Body of pancreas (tissue), 4 donors: ENCODE results near the gene HYI. TPM values are rescaled to one million over a fixed set of nuclear protein-coding genes. Genes with fewer than 3 reads are reported as not detected.

Experiments used
- ATAC-seq: fragments of 150-250 bp; one replicate; pipeline ENCODE4 v1.9.1; 2016
- DNase-seq, 4 donors: peaks; one replicate each; pipeline ENCODE4 v3.0.0-alpha.2; 2019
- H3K27ac ChIP-seq, 4 donors: fragments of 200-600 bp; sonication (generic); 1 replicate in 3 of 4; 2 replicates in 1 of 4; pipeline versions ENCODE4 v1.5.1 to v1.6.1; 2016 to 2019; ENCODE audit warnings: mild to moderate bottlenecking in 1 of 4, mixed read lengths in 1 of 4, moderate library complexity in 1 of 4
- H3K27me3 ChIP-seq, 2 donors: fragments of 200-600 bp; sonication (generic); one replicate each; pipeline ENCODE4 v1.6.0; 2016; ENCODE audit warnings: mild to moderate bottlenecking in 1 of 2
- H3K36me3 ChIP-seq, 2 donors: fragments of 200-600 bp; sonication (generic); replicated peaks in 1 of 2; 2 replicates each; pipeline ENCODE4 v1.5.1; 2016; ENCODE audit warnings: low read depth in 2 of 2; ENCODE audit not compliant: insufficient read depth in 1 of 2
- H3K4me1 ChIP-seq: fragments of 200-600 bp; sonication (generic); one replicate; pipeline ENCODE4 v1.6.0; 2016
- H3K4me3 ChIP-seq, 2 donors: fragments of 200-600 bp; sonication (generic); 1 replicate in 1 of 2; 2 replicates in 1 of 2; pipeline ENCODE4 v1.5.1; 2016 to 2019
- H3K9me3 ChIP-seq, 3 donors: fragments of 200-600 bp; sonication (generic); 1 replicate in 2 of 3; 2 replicates in 1 of 3; pipeline ENCODE4 v1.5.1; 2016
- CTCF ChIP-seq, 7 experiments: fragments of 450-650 bp in 4 of 7; fragments of 200-600 bp in 3 of 7; sonication (generic) in 3 of 7; IDR thresholded peaks; one replicate each; pipeline ENCODE4 v1.5.1; 2016 to 2019; ENCODE audit warnings: antibody characterized with exemption in 7 of 7
- POLR2A ChIP-seq, 3 donors: fragments of 450-650 bp; IDR thresholded peaks; one replicate each; pipeline ENCODE4 v1.6.1; 2016; ENCODE audit warnings: antibody characterized with exemption in 3 of 3, mild to moderate bottlenecking in 2 of 3
- WGBS, 2 donors: methylation state at CpG; one replicate each; pipeline ENCODE4 v1.1.5; 2017; 5-methylcytosine and 5-hydroxymethylcytosine counted together
- intact Hi-C: fragments of 100-400 bp; cut with DNase I; formaldehyde crosslinking; loops from one replicate; pipeline ENCODE4 v1.15.1; 2023
- total RNA-seq, 2 donors: library from RNA; depleted of rRNA; stranded (reverse); fragments of >200 nt; gene quantifications; one replicate each; pipeline ENCODE4 v1.1.0, GENCODE V29; 2016

HYI gene
- total RNA-seq, 2 donors from 2014 or later: 101 to 157 TPM

GRCh38 chr1:43421396-43421795 lies 32.3 kb downstream of the HYI start:
- Histone ChIP-seq H3K27ac (no peak overlapping the region), H3K4me3 (no peak overlapping the region), H3K9me3 (no peaks in the 10 kb centered on the region), H3K4me1 (no peaks in the 10 kb centered on the region), H3K27me3 (no peaks in the 10 kb centered on the region), H3K36me3 (peaks cover 5 to 58% of the 10 kb centered on the region in 2 donors)
- ATAC-seq (no peak), DNase-seq (no peak)
- WGBS, 2 donors: 90 to 98% methylated on average over 3 to 6 of the region's 6 CpGs
- TF ChIP-seq POLR2A (IDR thresholded peaks at IDR 0.05) (no peak), CTCF (IDR thresholded peaks at IDR 0.05) (no peak)
- intact Hi-C loops: no loop called here

GRCh38 chr1:43420874-43421273 lies 32.9 kb downstream of the HYI start:
- TF ChIP-seq POLR2A (IDR thresholded peaks at IDR 0.05) (no peak), CTCF (IDR thresholded peaks at IDR 0.05) (no peak)
- ATAC-seq: no peak
- peaks cover 5 to 60% of the 10 kb centered on the region in 2 donors for H3K36me3 ChIP-seq
- H3K9me3 ChIP-seq: no peaks in the 10 kb centered on the region
- no peak overlapping the region for H3K4me3 ChIP-seq
- WGBS, 2 donors: 95 to 97% methylated on average over 7 to 10 of the region's 10 CpGs
- intact Hi-C loops: no loop called here
- no peaks in the 10 kb centered on the region for H3K27me3 ChIP-seq
- H3K4me1 ChIP-seq: no peaks in the 10 kb centered on the region
- no peak for DNase-seq
- H3K27ac ChIP-seq: no peak overlapping the region

- ATAC-seq: no peak
- intact Hi-C loops: loop anchor here (5.0 kb wide), 1 partner anchor 193 kb away; no protein-coding TSS in a partner anchor
- Histone ChIP-seq H3K4me1 (no peaks in the 10 kb centered on the region), H3K4me3 (no peak overlapping the region), H3K27ac (no peak overlapping the region), H3K36me3 (peaks cover 5 to 51% of the 10 kb centered on the region in 2 donors), H3K27me3 (no peaks in the 10 kb centered on the region), H3K9me3 (no peaks in the 10 kb centered on the region)
- TF ChIP-seq CTCF (IDR thresholded peaks at IDR 0.05): no peak
- no peak for TF ChIP-seq POLR2A (IDR thresholded peaks at IDR 0.05)
- 97 to 99% methylated on average over 13 of the region's 13 CpGs for WGBS, 2 donors
- no peak for DNase-seq
These were observed 33.9 kb downstream of the HYI start for GRCh38 chr1:43419627-43420425.

GRCh38 chr1:43418858-43419257 lies 34.9 kb downstream of the HYI start:
- 87 to 92% methylated on average over 4 of the region's 4 CpGs for WGBS, 2 donors

More at GRCh38 chr1:43418858-43419257, 34.9 kb downstream of the HYI start:
- Histone ChIP-seq H3K27ac (no peak overlapping the region), H3K27me3 (no peaks in the 10 kb centered on the region), H3K4me3 (no peak overlapping the region), H3K9me3 (no peaks in the 10 kb centered on the region), H3K4me1 (no peaks in the 10 kb centered on the region), H3K36me3 (peaks cover 5 to 46% of the 10 kb centered on the region in 2 donors)
- intact Hi-C loops: loop anchor here (5.0 kb wide), 1 partner anchor 192 kb away; no protein-coding TSS in a partner anchor
- DNase-seq (no peak), ATAC-seq (no peak)
- TF ChIP-seq POLR2A (IDR thresholded peaks at IDR 0.05) (no peak), CTCF (IDR thresholded peaks at IDR 0.05) (no peak)
